ENCODE results near the gene GNG2.

- TF ChIP-seq CTCF (IDR thresholded peaks at IDR 0.05; ENCODE audit: insufficient read depth, low read length, poor library complexity, severe bottlenecking) (no peak), EZH2phosphoT487 (conservative IDR thresholded peaks at IDR 0.05; ENCODE audit: low read length) (no peak)
Observed at GRCh38 chr14:51821822-51822221, 38.6 kb upstream of the GNG2 start.
